GM18520 (cell line): ENCODE results near the gene NUP205.
A peak's percentile ranks its signal among the peaks of the same experiment; 100 is the strongest.

ENCODE experiments used
- ATAC-seq: cut with Tn5 transposase; IDR thresholded peaks from one replicate; pipeline ENCODE4 v1.9.1; 2021; ENCODE audit not compliant: unreplicated experiment

The NUP205 gene, protein sequence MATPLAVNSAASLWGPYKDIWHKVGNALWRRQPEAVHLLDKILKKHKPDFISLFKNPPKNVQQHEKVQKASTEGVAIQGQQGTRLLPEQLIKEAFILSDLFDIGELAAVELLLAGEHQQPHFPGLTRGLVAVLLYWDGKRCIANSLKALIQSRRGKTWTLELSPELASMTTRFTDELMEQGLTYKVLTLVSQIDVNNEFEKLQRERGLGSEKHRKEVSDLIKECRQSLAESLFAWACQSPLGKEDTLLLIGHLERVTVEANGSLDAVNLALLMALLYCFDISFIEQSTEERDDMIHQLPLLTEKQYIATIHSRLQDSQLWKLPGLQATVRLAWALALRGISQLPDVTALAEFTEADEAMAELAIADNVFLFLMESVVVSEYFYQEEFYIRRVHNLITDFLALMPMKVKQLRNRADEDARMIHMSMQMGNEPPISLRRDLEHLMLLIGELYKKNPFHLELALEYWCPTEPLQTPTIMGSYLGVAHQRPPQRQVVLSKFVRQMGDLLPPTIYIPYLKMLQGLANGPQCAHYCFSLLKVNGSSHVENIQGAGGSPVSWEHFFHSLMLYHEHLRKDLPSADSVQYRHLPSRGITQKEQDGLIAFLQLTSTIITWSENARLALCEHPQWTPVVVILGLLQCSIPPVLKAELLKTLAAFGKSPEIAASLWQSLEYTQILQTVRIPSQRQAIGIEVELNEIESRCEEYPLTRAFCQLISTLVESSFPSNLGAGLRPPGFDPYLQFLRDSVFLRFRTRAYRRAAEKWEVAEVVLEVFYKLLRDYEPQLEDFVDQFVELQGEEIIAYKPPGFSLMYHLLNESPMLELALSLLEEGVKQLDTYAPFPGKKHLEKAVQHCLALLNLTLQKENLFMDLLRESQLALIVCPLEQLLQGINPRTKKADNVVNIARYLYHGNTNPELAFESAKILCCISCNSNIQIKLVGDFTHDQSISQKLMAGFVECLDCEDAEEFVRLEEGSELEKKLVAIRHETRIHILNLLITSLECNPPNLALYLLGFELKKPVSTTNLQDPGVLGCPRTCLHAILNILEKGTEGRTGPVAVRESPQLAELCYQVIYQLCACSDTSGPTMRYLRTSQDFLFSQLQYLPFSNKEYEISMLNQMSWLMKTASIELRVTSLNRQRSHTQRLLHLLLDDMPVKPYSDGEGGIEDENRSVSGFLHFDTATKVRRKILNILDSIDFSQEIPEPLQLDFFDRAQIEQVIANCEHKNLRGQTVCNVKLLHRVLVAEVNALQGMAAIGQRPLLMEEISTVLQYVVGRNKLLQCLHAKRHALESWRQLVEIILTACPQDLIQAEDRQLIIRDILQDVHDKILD (N-terminal part only)

DNA sequence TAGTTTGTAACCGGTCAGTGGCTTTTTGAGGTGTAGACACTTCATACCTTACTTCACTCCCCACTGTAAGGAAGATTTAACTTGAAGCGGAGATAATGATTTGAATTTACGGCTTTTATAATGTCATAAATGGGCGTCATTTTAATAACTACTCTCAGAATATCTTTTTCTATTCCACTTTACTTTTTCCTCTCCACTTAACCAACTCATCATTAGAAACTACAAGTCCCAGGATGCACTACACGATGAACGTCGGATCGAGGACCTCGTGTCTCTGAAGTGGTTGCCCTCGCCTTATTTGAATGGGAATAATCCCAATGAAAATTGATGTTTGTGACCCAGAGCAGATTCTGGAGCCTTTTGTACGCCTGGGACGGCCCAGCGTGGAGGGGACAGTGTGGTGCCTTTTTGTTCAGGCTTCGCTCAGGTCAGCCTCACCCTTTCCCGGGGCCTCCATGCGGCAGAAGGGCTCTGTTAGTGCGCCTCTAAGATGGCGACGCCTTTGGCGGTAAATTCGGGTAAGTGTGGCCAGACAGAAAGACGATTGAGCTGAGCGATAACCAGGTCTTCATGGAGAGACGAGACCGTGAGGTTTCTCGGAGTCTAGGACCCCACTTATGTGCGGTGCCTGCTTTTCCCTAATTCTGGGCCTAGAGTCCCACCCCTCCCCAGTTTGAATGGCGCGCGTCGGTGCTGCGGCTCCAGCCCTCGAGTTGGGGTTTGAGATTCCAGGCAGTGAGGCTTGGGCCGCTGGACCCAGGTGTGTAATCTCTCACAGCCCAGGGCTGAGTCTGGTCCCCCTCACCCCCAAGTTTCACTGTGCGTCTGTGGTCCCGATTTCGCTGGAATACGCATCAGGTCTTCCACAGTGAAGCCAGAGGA, at the start of gene NUP205:
TSS of gene NUP205 (plus strand) at position 463 of the 882 bp plus-strand sequence. CDS start at position 491, 28 bp downstream.
- ATAC-seq, result peak; percentile 55

DNA sequence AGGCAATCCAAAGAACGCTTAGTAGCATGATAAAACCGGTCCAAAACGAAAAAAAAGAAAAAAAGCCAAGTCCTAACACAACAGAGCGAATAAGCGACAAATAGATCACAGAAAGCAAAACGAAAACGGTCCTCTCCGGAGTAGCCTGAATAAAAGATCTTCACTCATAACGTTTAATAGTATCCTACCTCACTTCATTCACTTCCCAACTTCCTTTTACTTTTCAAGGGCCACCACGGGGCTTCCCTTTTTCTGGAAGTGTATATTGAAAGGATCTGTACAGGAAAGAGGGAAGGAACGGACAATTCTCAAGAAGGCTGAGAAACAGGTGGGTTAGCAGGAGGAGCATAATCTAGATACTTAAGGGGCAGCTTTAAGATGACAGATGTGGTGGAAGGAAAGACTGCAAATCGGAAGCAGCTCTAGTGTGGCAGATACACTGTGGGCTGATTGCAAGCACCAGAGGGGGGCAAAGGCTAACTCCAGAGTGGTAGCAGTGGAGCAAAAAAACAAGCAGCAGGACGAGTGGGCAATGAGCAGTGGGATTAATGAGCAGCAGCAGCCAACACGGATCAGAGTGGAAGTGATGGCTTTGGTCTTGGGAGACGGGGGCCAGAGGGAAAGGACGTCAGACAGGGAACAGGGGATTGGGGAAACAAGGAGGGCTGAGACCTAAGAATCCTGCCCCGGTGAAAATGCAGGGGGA, 48.7 kb upstream of the NUP205 start:
- no peak for ATAC-seq

DNA sequence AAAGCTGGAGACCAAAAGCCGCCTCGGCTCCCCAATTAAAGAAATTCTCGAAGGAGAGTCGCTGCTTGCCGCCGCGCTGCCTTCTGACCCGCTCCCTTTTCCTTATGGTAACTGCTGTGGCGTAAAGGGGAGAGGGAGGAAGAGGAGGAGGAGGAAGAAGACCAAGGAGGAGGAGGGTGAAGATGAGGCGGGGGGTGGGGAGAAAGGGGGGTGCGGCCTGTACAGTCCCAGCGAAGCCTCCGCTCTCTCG, 48.2 kb upstream of the NUP205 start:
- ATAC-seq, result no peak

DNA sequence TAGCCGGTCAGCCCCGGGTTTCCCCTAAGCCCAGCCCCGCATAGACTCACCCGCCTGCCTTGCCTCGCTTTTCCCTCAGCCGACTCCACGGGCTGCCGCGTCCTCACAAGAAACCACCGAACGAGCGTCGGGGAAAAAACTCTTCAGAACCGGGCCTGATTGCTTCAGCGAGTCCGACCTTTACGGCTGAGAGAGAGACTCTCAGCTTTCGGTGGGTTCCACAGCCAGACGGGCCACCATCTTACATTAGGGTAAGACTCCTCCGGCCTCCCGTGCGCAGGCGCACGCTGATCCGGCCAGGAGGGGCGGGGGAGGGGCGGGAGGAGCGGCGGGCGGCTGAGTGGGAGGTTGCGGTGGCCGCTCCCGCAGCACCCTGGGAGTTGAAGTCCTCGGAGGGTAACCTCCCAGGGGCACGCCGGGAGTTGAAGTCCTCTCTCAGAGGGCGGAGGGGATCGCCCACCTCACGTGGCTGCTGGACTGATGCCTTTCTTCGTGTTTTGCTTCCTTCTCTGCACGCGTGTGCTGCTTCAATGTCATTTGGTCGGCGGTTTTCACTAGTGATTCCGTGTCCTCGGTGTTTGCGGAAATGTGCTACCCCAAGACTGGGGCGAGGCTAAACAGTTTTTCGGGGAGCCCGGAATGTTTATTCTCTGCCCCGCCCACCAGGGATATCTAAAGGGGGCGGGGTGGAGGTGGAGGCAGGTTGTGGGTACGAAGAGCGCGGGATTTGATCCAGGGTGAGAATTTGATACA, 47.7 kb upstream of the NUP205 start, which contains the start of gene CNOT4:
TSS of gene CNOT4 (minus strand) at position 264 of the 753 bp plus-strand sequence. CDS start 71,771 bp downstream, outside the sequence.
- ATAC-seq, result peak; percentile 94

DNA sequence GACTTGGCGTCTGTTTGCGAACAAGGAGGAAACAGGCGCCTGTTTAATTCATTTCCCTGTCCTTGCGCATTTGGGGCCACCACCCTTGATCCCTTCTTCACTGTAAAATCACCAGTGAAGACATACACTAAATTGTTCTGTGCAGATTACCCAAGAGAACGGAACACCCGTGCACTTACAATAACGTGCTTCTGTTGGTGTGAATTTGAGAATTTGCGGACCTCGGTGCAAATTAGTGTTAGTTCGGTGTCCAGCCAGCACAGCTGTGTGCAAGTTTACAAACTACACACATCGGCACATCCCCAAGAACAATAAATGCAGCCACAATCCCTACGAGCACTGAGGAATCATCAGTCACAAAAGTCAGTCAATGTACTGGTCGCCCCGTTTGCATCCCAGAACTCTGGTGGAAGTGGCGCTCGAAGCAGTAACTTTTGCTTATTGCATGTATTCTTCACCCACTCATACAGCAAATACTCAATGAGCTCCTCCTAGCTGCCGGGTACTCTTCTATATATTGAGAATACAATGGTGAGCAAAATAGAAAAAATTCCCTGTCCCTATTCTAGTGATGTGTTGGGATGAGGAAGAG, 47.0 kb upstream of the NUP205 start:
- no peak for ATAC-seq

DNA sequence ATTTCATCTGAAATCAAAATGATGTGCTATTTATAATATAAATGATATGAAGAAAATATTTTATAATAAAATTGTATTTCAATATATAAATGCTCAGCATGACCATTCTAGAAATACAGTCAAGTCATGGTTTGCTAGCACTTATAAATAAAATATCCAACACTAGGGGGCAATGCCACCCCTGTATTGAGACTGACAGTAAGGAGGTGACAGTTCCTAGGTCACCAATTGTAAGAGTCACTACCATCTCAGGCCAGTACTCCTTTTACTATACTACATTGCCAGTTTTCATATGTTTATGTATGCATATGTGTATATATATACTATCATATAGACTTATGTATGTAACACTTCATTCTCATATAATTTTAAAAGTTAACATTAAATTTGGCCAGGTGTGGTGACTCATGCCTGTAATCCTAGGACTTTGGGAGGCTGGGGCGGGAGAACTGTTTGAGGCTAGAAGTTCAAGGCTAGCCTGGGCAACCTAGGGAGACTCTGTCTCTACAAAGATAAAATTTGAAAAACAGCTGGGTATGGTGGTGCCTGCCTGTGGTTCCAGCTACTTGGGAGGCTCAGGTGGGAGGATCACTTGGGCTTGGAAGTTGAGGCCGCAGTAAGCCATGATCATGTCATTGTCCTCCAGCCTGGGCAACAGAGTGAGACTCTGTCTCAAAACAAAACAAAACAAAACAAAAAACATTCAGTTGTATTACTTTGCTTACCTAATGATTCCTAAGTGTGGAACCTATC, 45.4 kb upstream of the NUP205 start:
- ATAC-seq, result peak; percentile 30

DNA sequence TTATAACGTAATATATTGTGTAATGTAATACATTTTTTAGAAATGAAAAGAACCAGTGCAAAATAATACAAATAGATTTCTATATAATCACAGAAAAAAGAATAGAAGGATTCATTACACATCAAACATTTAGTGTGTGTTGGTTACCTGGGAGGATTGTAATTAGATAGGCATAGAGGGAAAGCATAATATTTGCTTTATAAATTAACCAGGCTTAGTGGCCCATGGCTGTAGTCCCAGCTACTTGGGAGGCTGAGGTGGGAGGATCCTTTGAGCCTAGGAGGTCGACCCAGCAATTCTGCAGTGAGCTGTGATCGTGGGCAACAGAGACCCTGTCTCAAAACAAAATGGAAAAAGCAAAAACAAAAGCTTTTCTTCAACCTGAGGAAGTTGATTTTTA, 42.9 kb upstream of the NUP205 start:
- ATAC-seq, result no peak

DNA sequence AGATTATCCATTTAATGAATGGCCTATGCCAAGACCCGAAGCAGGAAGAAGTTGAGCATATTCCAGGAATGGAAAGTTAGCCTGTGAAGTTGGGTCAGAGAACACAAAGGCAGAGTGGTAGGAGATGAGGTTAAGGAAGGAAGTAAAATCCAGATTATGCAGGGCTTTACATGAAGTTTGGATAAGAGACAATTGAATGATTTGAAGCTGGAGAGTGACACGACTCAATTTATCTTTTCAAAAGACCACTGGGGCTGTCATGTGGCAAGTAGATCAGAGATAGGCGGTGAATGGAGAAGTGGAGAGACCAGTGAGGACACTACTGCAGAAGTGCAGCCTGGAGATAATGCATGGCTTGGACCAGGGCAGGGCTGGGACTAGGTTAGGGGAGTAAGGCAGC, 40.7 kb upstream of the NUP205 start:
- no peak for ATAC-seq

DNA sequence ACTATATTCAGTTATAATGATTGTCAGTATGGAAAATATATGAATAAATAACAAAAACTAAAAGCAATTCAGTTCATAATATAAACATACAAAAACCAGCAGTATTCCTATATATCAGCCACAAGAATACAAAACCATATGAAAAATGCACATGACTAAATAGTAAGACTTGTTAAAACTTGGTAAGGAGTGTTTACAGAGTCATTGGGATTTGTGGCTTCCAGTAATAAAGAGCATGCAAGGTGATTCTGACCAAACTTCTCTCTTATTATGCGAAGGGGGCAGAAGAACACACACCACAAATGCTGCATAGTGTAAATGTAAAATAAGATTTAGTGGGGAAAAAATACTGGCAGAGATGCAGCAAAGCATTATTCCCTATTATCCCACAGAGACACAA, 39.0 kb upstream of the NUP205 start:
- no peak for ATAC-seq

DNA sequence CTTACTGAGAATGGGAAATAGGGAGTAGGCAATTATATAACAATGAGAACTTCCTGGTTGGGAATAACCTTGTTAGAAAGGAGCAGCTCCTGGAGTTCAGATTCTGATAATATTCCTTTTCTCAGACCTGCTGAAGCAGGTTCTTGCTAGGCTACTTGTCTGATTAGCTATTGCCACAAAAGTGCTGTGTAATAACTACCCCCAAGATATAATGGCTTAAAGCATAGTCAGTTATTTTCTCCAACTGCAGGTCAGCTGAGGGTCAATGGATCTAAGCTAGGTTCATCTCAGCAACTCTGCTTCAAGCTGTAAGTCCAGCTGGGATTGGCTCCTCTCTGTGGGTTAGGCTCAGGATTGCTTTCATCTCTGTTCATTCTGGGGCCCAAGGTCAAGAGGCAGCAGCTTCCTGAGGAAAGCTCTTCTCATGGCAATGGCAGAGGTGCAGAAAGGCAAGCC, 38.5 kb upstream of the NUP205 start:
- ATAC-seq, result no peak

DNA sequence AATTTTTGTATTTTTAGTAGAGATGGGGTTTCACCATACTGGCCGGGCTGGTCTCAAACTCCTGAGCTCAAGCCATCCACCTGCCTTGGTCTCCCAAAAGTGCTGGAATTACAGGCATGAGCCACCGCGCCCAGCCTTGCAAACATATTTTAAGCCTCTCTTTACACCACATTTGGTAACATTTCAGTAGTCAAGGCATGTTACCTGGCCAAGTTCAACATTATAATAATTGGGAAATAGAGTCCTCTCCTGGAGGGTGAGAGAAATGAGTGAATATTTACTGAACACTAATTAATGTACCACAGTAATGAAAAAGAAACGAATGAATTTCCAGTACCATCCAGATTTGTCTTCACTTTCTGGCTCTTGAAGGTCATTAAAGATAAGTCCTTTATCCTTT, 37.8 kb upstream of the NUP205 start:
- no peak for ATAC-seq

DNA sequence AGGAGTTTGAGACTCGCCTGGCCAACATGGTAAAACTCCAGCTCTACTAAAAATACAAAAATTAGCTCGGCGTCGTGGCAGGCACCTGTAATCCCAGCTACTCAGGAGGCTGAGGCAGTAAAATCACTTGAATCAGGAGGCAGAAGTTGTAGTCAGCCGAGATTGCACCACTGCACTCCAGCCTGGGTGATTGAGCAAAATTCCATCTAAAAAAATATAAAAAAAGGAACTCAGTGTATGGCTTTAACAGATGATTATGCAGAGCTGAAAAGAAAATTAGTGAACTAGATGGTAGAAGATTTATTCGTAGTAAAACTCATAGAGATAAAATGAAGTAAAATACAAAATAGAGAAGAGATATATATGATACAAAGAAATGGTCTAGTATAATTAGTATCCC, 35.2 kb upstream of the NUP205 start:
- ATAC-seq, result no peak

DNA sequence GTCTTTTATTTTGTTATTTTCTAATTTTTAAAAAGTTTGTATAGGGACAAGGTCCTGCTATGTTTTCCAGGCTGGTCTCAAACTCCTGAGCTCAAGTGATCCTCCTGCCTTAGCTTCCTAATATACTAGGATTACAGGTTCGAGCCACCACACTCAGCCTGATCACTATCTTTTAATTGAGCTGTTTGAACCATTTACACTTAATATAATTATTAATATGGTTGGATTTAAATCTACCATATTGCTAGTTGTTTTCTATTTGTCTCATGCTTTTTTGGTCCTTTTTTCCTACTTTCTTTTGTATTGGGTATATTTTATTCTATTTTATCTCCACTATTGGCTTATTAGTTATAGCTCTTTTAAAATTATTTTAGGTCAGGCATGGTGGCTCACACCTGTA, 34.6 kb upstream of the NUP205 start:
- no peak for ATAC-seq

DNA sequence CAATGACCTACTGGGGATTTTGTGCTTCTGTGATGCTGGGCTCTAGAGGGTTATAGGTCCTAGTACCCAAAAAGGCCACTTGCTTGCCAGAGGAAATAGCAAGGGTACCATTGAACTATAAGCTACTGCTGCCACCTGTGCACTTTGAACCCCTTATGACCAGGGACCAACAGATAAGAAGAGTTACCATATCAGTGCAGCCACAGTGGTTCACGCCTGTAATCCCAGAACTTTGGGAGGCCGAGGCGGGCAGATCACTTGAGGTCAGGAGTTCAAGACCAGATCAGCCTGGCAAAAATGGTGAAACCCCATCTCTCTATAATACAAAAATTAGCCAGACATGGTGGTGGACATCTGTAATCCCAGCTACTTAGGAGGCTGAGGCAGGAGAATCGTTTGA, 32.3 kb upstream of the NUP205 start:
- no peak for ATAC-seq

DNA sequence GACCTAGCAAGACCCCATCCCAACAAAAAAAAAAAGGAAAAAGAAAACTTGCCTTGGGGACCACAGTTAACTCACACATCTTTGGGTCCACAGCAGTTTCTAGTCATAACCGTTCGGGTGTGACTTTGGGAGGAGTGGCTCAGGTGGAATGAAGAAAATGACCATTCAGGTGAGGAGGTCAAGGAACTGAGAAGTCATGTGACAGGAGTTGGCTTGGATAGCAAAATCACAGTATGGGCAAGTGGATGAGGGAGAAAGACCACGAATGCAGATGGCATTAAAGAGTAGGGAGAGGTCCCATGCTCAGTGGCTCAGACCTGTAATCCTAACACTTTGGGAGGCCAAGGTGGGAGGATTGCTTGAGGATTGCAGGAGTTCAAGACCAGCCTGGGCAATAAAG, 30.7 kb upstream of the NUP205 start:
- no peak for ATAC-seq

DNA sequence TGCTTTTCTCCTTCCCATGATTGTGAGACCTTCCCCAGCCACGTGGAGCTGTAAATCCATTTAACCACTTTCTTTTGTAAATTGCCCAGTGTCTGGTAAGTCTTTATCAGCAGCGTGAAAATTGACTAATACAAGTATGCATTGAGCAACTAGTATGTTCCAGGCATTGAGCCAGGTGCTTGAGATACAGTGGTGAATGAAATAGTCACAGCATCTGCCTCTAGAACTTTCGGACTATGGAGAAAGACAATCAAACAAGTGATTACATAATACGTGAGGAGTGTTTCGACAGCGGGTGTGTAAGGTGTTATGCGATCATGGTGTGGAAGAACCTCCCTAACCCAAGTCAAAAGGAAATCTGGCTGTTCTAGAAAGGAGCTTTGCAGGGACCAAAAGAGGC, 21.6 kb upstream of the NUP205 start:
- ATAC-seq, result no peak

DNA sequence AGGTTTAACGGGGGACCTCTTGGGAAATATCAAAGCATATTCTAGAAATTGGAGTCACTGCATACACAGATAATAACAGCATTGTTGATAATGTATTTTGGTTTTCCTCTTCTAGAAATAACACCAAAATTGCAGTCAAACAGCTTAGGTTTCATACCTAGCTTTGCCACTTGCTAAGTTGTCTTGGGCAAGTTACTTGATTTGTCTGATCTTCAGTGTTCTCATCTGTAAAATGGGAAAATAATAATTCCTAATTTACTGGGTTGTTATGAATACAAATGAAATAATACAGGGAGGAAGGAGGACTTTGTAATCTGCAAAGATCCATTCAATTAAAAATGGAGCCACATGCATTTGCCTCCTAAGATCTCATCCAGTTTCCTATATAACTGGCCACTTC, 20.3 kb upstream of the NUP205 start:
- ATAC-seq, result no peak

DNA sequence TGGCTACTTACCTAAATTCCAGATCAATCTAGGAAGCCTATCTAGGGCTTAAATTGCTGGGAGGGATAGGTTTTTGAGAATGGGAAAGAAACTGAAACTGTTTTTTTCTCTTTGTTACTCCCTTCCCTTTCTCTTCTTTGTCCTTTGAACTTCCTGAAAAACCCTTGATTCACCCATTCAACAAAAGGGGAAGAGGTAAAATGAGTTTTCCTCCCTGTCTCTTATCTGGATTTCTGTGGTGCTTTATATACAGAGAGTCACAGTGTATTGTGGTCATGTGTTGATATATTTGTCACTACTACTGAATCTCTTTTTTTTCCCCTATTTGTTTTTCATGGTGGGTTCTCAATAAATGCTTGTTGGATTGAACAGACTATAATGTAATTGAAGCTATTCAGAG, 19.8 kb upstream of the NUP205 start:
- ATAC-seq, result no peak
